Keratinocyte (primary cell): Measurements from ENCODE around the gene ITPR2. TPM values are rescaled to one million over a fixed set of nuclear protein-coding genes. Genes with fewer than 3 reads are reported as not detected.

Source experiments
- DNase-seq: peaks from one replicate; pipeline ENCODE4 v3.0.0-alpha.2; 2011; ENCODE audit warnings: low read depth, missing footprints, low spot score
- FAIRE-seq: peaks from 2 replicates; lab custom pipeline; 2011; peaks lifted over from hg19 to GRCh38; lab: Jason Lieb, UNC
- H2AFZ ChIP-seq: 2 replicates; pipeline ENCODE4 v1.6.0; 2012; ENCODE audit warnings: low read length, control low read depth, inconsistent platforms; ENCODE audit not compliant: control insufficient read depth
- H3K27ac ChIP-seq: 2 replicates; pipeline ENCODE4 v1.5.1; 2011; ENCODE audit warnings: low read length; ENCODE audit not compliant: control insufficient read depth, insufficient read depth
- H3K27me3 ChIP-seq: 3 replicates; pipeline ENCODE4 v1.6.0; 2011; ENCODE audit warnings: low read length; ENCODE audit not compliant: control insufficient read depth, insufficient read depth; ENCODE audit errors: extremely low read depth
- H3K36me3 ChIP-seq, 2 experiments: 2 replicates in 1 of 2; 3 replicates in 1 of 2; pipeline ENCODE4 v1.5.1; 2011; ENCODE audit warnings: low read length in 2 of 2, mild to moderate bottlenecking in 1 of 2; ENCODE audit not compliant: control insufficient read depth in 2 of 2, insufficient read depth in 2 of 2; ENCODE audit errors: extremely low read depth in 1 of 2
- H3K4me1 ChIP-seq: 3 replicates; pipeline ENCODE4 v1.5.1; 2011; ENCODE audit warnings: low read length; ENCODE audit not compliant: control insufficient read depth, insufficient read depth; ENCODE audit errors: extremely low read depth
- H3K4me2 ChIP-seq: 3 replicates; pipeline ENCODE4 v1.6.0; 2011; ENCODE audit warnings: low read depth, low read length; ENCODE audit not compliant: control insufficient read depth, insufficient read depth; ENCODE audit errors: extremely low read depth
- H3K4me3 ChIP-seq, 3 experiments: fragments of 200-600 bp in 1 of 3; sonication (generic) in 1 of 3; 2 replicates in 2 of 3; 3 replicates in 1 of 3; pipeline ENCODE4 v1.5.1; 2011 to 2016; ENCODE audit warnings: low read length in 3 of 3, mild to moderate bottlenecking in 3 of 3, control low read depth in 2 of 3, inconsistent platforms in 1 of 3, low read depth in 1 of 3, mixed read lengths in 1 of 3, mixed run types in 1 of 3, moderate library complexity in 1 of 3; ENCODE audit not compliant: control insufficient read depth in 2 of 3, insufficient read depth in 2 of 3; ENCODE audit errors: extremely low read depth in 1 of 3
- H3K79me2 ChIP-seq: 2 replicates; pipeline ENCODE4 v1.6.0; 2012; ENCODE audit warnings: low read length; ENCODE audit not compliant: control insufficient read depth, insufficient read depth
- H3K9ac ChIP-seq: 3 replicates; pipeline ENCODE4 v1.6.0; 2011; ENCODE audit warnings: low read length; ENCODE audit not compliant: control insufficient read depth, insufficient read depth; ENCODE audit errors: extremely low read depth
- H3K9me1 ChIP-seq: 3 replicates; pipeline ENCODE4 v1.6.0; 2011; ENCODE audit warnings: low read length; ENCODE audit not compliant: control insufficient read depth, insufficient read depth; ENCODE audit errors: extremely low read depth
- H3K9me3 ChIP-seq: 2 replicates; pipeline ENCODE4 v1.5.1; 2012; ENCODE audit warnings: low read depth, low read length; ENCODE audit not compliant: control insufficient read depth
- H4K20me1 ChIP-seq: 3 replicates; pipeline ENCODE4 v1.6.0; 2011; ENCODE audit warnings: low read length; ENCODE audit not compliant: control insufficient read depth, insufficient read depth; ENCODE audit errors: extremely low read depth
- EZH2 ChIP-seq: IDR thresholded peaks from one replicate; pipeline ENCODE4 v1.6.1; 2012; ENCODE audit warnings: inconsistent platforms, mild to moderate bottlenecking, low read length, moderate library complexity
- dilution Hi-C: fragments of 300-500 bp; cut with MboI; formaldehyde crosslinking; loops from one replicate; pipeline ENCODE4 v1.7.0; 2020; ENCODE audit warnings: low sequenced_read_pairs; ENCODE audit not compliant: extremely low pct_ligation_motif_present
- polyA plus RNA-seq, 5 experiments: library from polyadenylated mRNA; depleted of rRNA in 3 of 5; stranded (reverse) in 3 of 5; stranded (forward) in 1 of 5; unstranded in 1 of 5; fragments of >200 nt; gene quantifications; 1 replicate in 1 of 5; 2 replicates in 3 of 5; 3 replicates in 1 of 5; pipeline versions ENCODE4 v1.2.1 to v1.2.3, GENCODE V29; 2011 to 2012; ENCODE audit warnings: missing spikeins in 2 of 5, low read depth in 1 of 5, low replicate concordance in 1 of 5
- TF ChIP-seq, protein P1 (sequence below), 3 experiments: IDR thresholded peaks in 1 of 3; conservative IDR thresholded peaks in 1 of 3; optimal IDR thresholded peaks in 1 of 3; 2 replicates in 2 of 3; 3 replicates in 1 of 3; pipeline versions ENCODE3 to v1.5.1; 2011; ENCODE audit warnings: low read length in 3 of 3, mild to moderate bottlenecking in 3 of 3, moderate library complexity in 2 of 3, control low read depth in 1 of 3, inconsistent platforms in 1 of 3; ENCODE audit not compliant: insufficient read depth in 2 of 3; ENCODE audit errors: extremely low read depth in 1 of 3

The ITPR2 gene
- polyA plus RNA-seq, 1 donor (not counting 4 experiments of a cell fraction or from before 2014, with no cell fraction given), result 7.6 TPM

- Histone ChIP-seq H4K20me1 (no peaks in the 10 kb centered on the region), H3K36me3 (no peaks in the 10 kb centered on the region)
- FAIRE-seq, result no peak
Measured at GRCh38 chr12:26533211-26533610, 299.8 kb downstream of the ITPR2 start.

DNA sequence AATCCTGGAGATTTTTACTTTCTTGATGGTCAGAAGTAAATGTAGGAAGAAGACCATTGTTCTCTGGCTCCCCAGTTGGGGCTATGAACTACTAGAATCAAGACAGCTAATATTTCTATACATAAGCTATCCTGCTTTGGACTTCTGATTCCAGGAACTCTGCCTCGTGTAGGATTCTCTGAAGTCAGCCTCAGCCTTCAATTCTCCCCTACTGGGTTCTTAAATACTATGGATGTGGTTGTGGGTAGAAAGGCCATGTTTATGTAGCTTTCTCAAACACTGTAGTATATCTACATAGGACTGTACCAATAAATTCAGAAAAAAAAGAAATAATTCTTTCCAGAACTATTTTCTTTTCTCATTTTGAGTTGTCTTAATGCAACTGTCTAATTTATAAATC lies 302.5 kb downstream of the ITPR2 start:
- Histone ChIP-seq H3K4me2 (no peak overlapping the region), H3K9ac (no peak overlapping the region), H3K9me1 (no peaks in the 10 kb centered on the region), H3K4me1 (no peaks in the 10 kb centered on the region), H3K36me3 (no peaks in the 10 kb centered on the region), H3K27me3 (no peaks in the 10 kb centered on the region), H3K27ac (no peak overlapping the region), H3K9me3 (no peaks in the 10 kb centered on the region), H2AFZ (no peak overlapping the region), H3K4me3 (no peak overlapping the region), H4K20me1 (no peaks in the 10 kb centered on the region), H3K79me2 (no peaks in the 10 kb centered on the region)
- TF ChIP-seq, protein P1, sequence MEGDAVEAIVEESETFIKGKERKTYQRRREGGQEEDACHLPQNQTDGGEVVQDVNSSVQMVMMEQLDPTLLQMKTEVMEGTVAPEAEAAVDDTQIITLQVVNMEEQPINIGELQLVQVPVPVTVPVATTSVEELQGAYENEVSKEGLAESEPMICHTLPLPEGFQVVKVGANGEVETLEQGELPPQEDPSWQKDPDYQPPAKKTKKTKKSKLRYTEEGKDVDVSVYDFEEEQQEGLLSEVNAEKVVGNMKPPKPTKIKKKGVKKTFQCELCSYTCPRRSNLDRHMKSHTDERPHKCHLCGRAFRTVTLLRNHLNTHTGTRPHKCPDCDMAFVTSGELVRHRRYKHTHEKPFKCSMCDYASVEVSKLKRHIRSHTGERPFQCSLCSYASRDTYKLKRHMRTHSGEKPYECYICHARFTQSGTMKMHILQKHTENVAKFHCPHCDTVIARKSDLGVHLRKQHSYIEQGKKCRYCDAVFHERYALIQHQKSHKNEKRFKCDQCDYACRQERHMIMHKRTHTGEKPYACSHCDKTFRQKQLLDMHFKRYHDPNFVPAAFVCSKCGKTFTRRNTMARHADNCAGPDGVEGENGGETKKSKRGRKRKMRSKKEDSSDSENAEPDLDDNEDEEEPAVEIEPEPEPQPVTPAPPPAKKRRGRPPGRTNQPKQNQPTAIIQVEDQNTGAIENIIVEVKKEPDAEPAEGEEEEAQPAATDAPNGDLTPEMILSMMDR (optimal IDR thresholded peaks at IDR 0.05 in 1 of 3, IDR thresholded peaks at IDR 0.05 in 1 of 3, conservative IDR thresholded peaks at IDR 0.05 in 1 of 3; ENCODE audit: extremely low read depth in 1 of 3, insufficient read depth in 2 of 3, low read length in 3 of 3), result no peak
- TF ChIP-seq EZH2, result no peak
- no peak for DNase-seq
- no peak for FAIRE-seq
- dilution Hi-C loops, result no loop called here

More at GRCh38 chr12:26533211-26533610, 299.8 kb downstream of the ITPR2 start:
- no peak overlapping the region for H2AFZ ChIP-seq
- no peak overlapping the region for H3K27ac ChIP-seq
- no peaks in the 10 kb centered on the region for H3K79me2 ChIP-seq
- no peak overlapping the region for H3K4me2 ChIP-seq
- no peaks in the 10 kb centered on the region for H3K4me1 ChIP-seq
- H3K9me1 ChIP-seq, result no peaks in the 10 kb centered on the region
- no peaks in the 10 kb centered on the region for H3K27me3 ChIP-seq
- no peak for DNase-seq
- no peaks in the 10 kb centered on the region for H3K9me3 ChIP-seq
- dilution Hi-C loops, result no loop called here
- H3K4me3 ChIP-seq, result no peak overlapping the region
- TF ChIP-seq, protein P1 (optimal IDR thresholded peaks at IDR 0.05 in 1 of 3, IDR thresholded peaks at IDR 0.05 in 1 of 3, conservative IDR thresholded peaks at IDR 0.05 in 1 of 3; ENCODE audit: extremely low read depth in 1 of 3, insufficient read depth in 2 of 3, low read length in 3 of 3), result no peak
- no peak for TF ChIP-seq EZH2
- H3K9ac ChIP-seq, result no peak overlapping the region
